ENCODE results near the gene PLPPR3. TPM values are rescaled to one million over a fixed set of nuclear protein-coding genes. Genes with fewer than 3 reads are reported as not detected.
A peak's percentile ranks its signal among the peaks of the same experiment; 100 is the strongest.

The PLPPR3 gene
- total and polyA plus RNA-seq, 9 of the 15 experiments (the other 6 are each of a cell fraction or from before 2014, with no cell fraction given): 0.01 to 48.2 (median 8.6) TPM

- Histone ChIP-seq H3K79me2 (ENCODE audit: control insufficient read depth, insufficient read depth, low read length) (no peaks in the 10 kb centered on the region), H3K27ac (ENCODE audit: extremely low read depth, low read depth, low read length) (no peak overlapping the region; the same call in 2 of the 3 replicates), H3K4me1 (replicated peaks in 1 of 2; ENCODE audit: control insufficient read depth in 2 of 2, insufficient read depth in 2 of 2, low read length in 2 of 2) (peaks cover 5 to 53% of the 10 kb centered on the region in 2 experiments), H2AFZ (ENCODE audit: low read depth, low read length) (peak overlapping the region; percentile 93), H3K4me2 (ENCODE audit: insufficient read depth, low read length) (peak overlapping the region; percentile 70), H3K36me3 (ENCODE audit: control insufficient read depth, insufficient read depth, low read length) (no peaks in the 10 kb centered on the region), H4K20me1 (replicated peaks; ENCODE audit: control insufficient read depth, insufficient read depth, low read length) (no peaks in the 10 kb centered on the region), H3K9ac (ENCODE audit: insufficient read depth in 1 of 2, low read depth in 2 of 2, low read length in 2 of 2) (peak overlapping the region in 1 of 2 experiments; percentile 86; a peak in 2 of 4 replicates), H3K9me1 (ENCODE audit: control insufficient read depth, insufficient read depth, low read length) (no peaks in the 10 kb centered on the region), H3K27me3 (ENCODE audit: control insufficient read depth in 2 of 2, insufficient read depth in 2 of 2, low read length in 2 of 2) (no peaks in the 10 kb centered on the region), H3K9me3 (replicated peaks; ENCODE audit: control insufficient read depth, insufficient read depth, low read depth, low read length) (no peaks in the 10 kb centered on the region), H3K4me3 (peak overlapping the region; percentile 19; the same call in 1 of the 2 replicates)
- 22% methylated on average over 5 of the region's 11 CpGs for WGBS (ENCODE audit: insufficient coverage, low coverage, missing lambda C conversion rate)
- in situ Hi-C loops (cut with MboI) (no loop called here), intact Hi-C loops (cut with micrococcal nuclease) (no loop called here)
- ChIA-PET CTCF (ENCODE audit: low intra/inter-chr PET ratio) (interaction anchor here (0.6 kb wide), 1 partner anchor 408 kb away, joined by 3 read pairs; no protein-coding TSS in a partner anchor), POLR2A (interaction anchor here (0.6 kb wide), 1 partner anchor 236 kb away, joined by 4 read pairs; no protein-coding TSS in a partner anchor)
- peak in 1 of 4 experiments; percentile 66 for DNase-seq (ENCODE audit: extremely low read depth in 1 of 4, low spot score in 3 of 4)
- ATAC-seq: peak; percentile 42
- FAIRE-seq: peak; percentile 64
- BruUV-seq (replicated peaks): no TSS peak
- TF ChIP-seq ZNF263 (CRISPR knock-in tag; IDR thresholded peaks at IDR 0.05; ENCODE audit: borderline replicate concordance) (peak; percentile 74), U2AF2 (optimal IDR thresholded peaks at IDR 0.05; ENCODE audit: low read depth, low read length) (no peak), ZC3H4 (CRISPR knock-in tag; IDR thresholded peaks at IDR 0.05; ENCODE audit: borderline replicate concordance) (no peak), SMARCA5 (IDR thresholded peaks at IDR 0.05) (peak; percentile 80; the same call in 1 of the 2 replicates), OTX1 (CRISPR knock-in tag; IDR thresholded peaks at IDR 0.05) (no peak), BCOR (IDR thresholded peaks at IDR 0.05) (peak; percentile 79), MYNN (IDR thresholded peaks at IDR 0.05) (no peak), MYNN (CRISPR knock-in tag; IDR thresholded peaks at IDR 0.05) (no peak), NR0B1 (IDR thresholded peaks at IDR 0.05; ENCODE audit: partially characterized antibody) (no peak), E2F3 (CRISPR knock-in tag; IDR thresholded peaks at IDR 0.05) (peak; percentile 28; the same call in 1 of the 2 replicates), ZNF696 (CRISPR knock-in tag; conservative IDR thresholded peaks at IDR 0.05) (no peak), MAZ (CRISPR knock-in tag; conservative IDR thresholded peaks at IDR 0.05 in 1 of 2, IDR thresholded peaks at IDR 0.05 in 1 of 2) (peak in 1 of 2 experiments; percentile 28; a peak in 2 of 4 replicates), RBM25 (IDR thresholded peaks at IDR 0.05; ENCODE audit: low read depth, low read length, severe bottlenecking) (peak; percentile 42), ZNF77 (CRISPR knock-in tag; IDR thresholded peaks at IDR 0.05) (no peak), PTRF (tag; IDR thresholded peaks at IDR 0.05) (no peak), TAL1 (IDR thresholded peaks at IDR 0.05) (no peak)
- TF ChIP-seq, protein P1, sequence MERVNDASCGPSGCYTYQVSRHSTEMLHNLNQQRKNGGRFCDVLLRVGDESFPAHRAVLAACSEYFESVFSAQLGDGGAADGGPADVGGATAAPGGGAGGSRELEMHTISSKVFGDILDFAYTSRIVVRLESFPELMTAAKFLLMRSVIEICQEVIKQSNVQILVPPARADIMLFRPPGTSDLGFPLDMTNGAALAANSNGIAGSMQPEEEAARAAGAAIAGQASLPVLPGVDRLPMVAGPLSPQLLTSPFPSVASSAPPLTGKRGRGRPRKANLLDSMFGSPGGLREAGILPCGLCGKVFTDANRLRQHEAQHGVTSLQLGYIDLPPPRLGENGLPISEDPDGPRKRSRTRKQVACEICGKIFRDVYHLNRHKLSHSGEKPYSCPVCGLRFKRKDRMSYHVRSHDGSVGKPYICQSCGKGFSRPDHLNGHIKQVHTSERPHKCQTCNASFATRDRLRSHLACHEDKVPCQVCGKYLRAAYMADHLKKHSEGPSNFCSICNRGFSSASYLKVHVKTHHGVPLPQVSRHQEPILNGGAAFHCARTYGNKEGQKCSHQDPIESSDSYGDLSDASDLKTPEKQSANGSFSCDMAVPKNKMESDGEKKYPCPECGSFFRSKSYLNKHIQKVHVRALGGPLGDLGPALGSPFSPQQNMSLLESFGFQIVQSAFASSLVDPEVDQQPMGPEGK (CRISPR knock-in tag; IDR thresholded peaks at IDR 0.05; ENCODE audit: borderline replicate concordance): no peak
- TF ChIP-seq, protein P2, sequence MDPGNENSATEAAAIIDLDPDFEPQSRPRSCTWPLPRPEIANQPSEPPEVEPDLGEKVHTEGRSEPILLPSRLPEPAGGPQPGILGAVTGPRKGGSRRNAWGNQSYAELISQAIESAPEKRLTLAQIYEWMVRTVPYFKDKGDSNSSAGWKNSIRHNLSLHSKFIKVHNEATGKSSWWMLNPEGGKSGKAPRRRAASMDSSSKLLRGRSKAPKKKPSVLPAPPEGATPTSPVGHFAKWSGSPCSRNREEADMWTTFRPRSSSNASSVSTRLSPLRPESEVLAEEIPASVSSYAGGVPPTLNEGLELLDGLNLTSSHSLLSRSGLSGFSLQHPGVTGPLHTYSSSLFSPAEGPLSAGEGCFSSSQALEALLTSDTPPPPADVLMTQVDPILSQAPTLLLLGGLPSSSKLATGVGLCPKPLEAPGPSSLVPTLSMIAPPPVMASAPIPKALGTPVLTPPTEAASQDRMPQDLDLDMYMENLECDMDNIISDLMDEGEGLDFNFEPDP (CRISPR knock-in tag; IDR thresholded peaks at IDR 0.05): no peak
Observed at GRCh38 chr19:844546-844971, 22.8 kb upstream of the PLPPR3 start.

Measured in K562 (cell line).